WTC11 (cell line): ENCODE data around the gene ALCAM. TPM values are rescaled to one million over a fixed set of nuclear protein-coding genes. Genes with fewer than 3 reads are reported as not detected.

Experiments used
- ATAC-seq: fragments of 200-7000 bp; cut with Tn5 transposase; 2 replicates; pipeline ENCODE4 v1.10.0; 2021; ENCODE audit warnings: mild to moderate bottlenecking, moderate library complexity
- CTCF ChIA-PET: fragments of 300-600 bp; sonication (Branson Sonifier 250); formaldehyde crosslinking; loops from one replicate; lab custom pipeline; 2021; ENCODE audit warnings: antibody characterized with exemption; lab: Charles Lee
- POLR2A ChIA-PET: fragments of 350-600 bp; sonication (Branson Sonifier 250); formaldehyde crosslinking; loops from one replicate; lab custom pipeline; 2021; ENCODE audit warnings: antibody characterized with exemption; lab: Charles Lee
- DNase-seq: peaks from one replicate; pipeline ENCODE4 v3.0.0; 2021; ENCODE audit warnings: low spot score
- H3K27ac Mint-ChIP-seq: 2 replicates; pipeline ENCODE4 v1.8.0; 2021; ENCODE audit warnings: mixed read lengths
- H3K27me3 Mint-ChIP-seq: 2 replicates; pipeline ENCODE4 v1.8.0; 2021; ENCODE audit warnings: low read depth, mild to moderate bottlenecking, moderate library complexity, mixed read lengths
- H3K36me3 Mint-ChIP-seq: 2 replicates; pipeline ENCODE4 v1.8.0; 2021; ENCODE audit warnings: mixed read lengths
- H3K4me1 Mint-ChIP-seq: 2 replicates; pipeline ENCODE4 v1.8.0; 2022; ENCODE audit warnings: mixed read lengths
- H3K4me3 Mint-ChIP-seq: 2 replicates; pipeline ENCODE4 v1.8.0; 2021; ENCODE audit warnings: mild to moderate bottlenecking, moderate library complexity, mixed read lengths
- H3K9me3 Mint-ChIP-seq: 2 replicates; pipeline ENCODE4 v1.8.0; 2021; ENCODE audit warnings: mixed read lengths
- ARID4B ChIP-seq: sonication (generic); formaldehyde crosslinking; IDR thresholded peaks from 2 replicates; pipeline ENCODE4 v1.8.0; 2023; ENCODE audit warnings: missing genetic modification reagents, mild to moderate bottlenecking, borderline replicate concordance
- ATF1 ChIP-seq: sonication (generic); formaldehyde crosslinking; IDR thresholded peaks from 2 replicates; pipeline ENCODE4 v1.8.1; 2023; ENCODE audit warnings: mild to moderate bottlenecking, moderate library complexity, missing genetic modification reagents
- ESRRA ChIP-seq: sonication (generic); formaldehyde crosslinking; IDR thresholded peaks from 2 replicates; pipeline ENCODE4 v1.8.1; 2022; ENCODE audit warnings: mild to moderate bottlenecking, missing genetic modification reagents, borderline replicate concordance
- ZNF532 ChIP-seq: fragments of 250-450 bp; sonication (Bioruptor Pico); IDR thresholded peaks from 2 replicates; pipeline ENCODE4 v1.9.0; 2021; ENCODE audit warnings: mild to moderate bottlenecking, borderline replicate concordance
- total RNA-seq: library from RNA; stranded (reverse); gene quantifications from 3 replicates; pipeline ENCODE4 v1.2.3, GENCODE V29; 2021
- TF ChIP-seq, protein P1 (sequence below): sonication (generic); formaldehyde crosslinking; IDR thresholded peaks from 2 replicates; pipeline ENCODE4 v1.8.0; 2022; ENCODE audit warnings: mild to moderate bottlenecking, missing genetic modification reagents

ALCAM gene
- total RNA-seq, 1 experiment from 2014 or later: 30.7 TPM

- no peak for DNase-seq
- peaks cover 4% of the 10 kb centered on the region; the same call in 1 of the 2 replicates for H3K9me3 Mint-ChIP-seq
- H3K4me3 Mint-ChIP-seq: no peak overlapping the region
- H3K27ac Mint-ChIP-seq: no peak overlapping the region
- ChIA-PET POLR2A (no interaction called here), CTCF (interaction anchor here (0.6 kb wide), 1 partner anchor 99 kb away, joined by 5 read pairs; no protein-coding TSS in a partner anchor)
- no peak for ATAC-seq
- TF ChIP-seq, protein P1, sequence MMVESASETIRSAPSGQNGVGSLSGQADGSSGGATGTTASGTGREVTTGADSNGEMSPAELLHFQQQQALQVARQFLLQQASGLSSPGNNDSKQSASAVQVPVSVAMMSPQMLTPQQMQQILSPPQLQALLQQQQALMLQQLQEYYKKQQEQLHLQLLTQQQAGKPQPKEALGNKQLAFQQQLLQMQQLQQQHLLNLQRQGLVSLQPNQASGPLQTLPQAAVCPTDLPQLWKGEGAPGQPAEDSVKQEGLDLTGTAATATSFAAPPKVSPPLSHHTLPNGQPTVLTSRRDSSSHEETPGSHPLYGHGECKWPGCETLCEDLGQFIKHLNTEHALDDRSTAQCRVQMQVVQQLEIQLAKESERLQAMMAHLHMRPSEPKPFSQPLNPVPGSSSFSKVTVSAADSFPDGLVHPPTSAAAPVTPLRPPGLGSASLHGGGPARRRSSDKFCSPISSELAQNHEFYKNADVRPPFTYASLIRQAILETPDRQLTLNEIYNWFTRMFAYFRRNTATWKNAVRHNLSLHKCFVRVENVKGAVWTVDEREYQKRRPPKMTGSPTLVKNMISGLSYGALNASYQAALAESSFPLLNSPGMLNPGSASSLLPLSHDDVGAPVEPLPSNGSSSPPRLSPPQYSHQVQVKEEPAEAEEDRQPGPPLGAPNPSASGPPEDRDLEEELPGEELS: no peak
- TF ChIP-seq ATF1 (CRISPR knock-in tag): no peak
- no peak for TF ChIP-seq ARID4B
- TF ChIP-seq ESRRA (CRISPR knock-in tag): no peak
- no peak for TF ChIP-seq ZNF532
- TF ChIP-seq, all 79 proteins: peak for 0
- no peaks in the 10 kb centered on the region for H3K4me1 Mint-ChIP-seq
- no peaks in the 10 kb centered on the region for H3K27me3 Mint-ChIP-seq
- no peaks in the 10 kb centered on the region for H3K36me3 Mint-ChIP-seq
Measured at GRCh38 chr3:105622169-105622568, 255.5 kb downstream of the ALCAM start.
